Mesothelial cell of epicardium (in vitro differentiated cells): ENCODE data around the gene MYL10. TPM values are rescaled to one million over a fixed set of nuclear protein-coding genes. Genes with fewer than 3 reads are reported as not detected.

Experiments used
- DNase-seq, 2 experiments: peaks; one replicate each; pipeline ENCODE4 v3.0.0; 2021; ENCODE audit warnings: low spot score in 2 of 2; ENCODE audit not compliant: unreplicated experiment in 2 of 2
- H3K27ac Mint-ChIP-seq: 2 replicates; pipeline ENCODE4 v1.8.0; 2021; ENCODE audit warnings: mixed read lengths
- H3K27me3 Mint-ChIP-seq: 2 replicates; pipeline ENCODE4 v1.8.0; 2021; ENCODE audit warnings: low read depth, mixed read lengths
- H3K36me3 Mint-ChIP-seq: 2 replicates; pipeline ENCODE4 v1.8.0; 2021; ENCODE audit warnings: mixed read lengths
- H3K4me1 Mint-ChIP-seq: 2 replicates; pipeline ENCODE4 v1.8.0; 2021; ENCODE audit warnings: mixed read lengths
- H3K4me3 Mint-ChIP-seq: 2 replicates; pipeline ENCODE4 v1.8.0; 2021; ENCODE audit warnings: mild to moderate bottlenecking, moderate library complexity, mixed read lengths
- H3K9me3 Mint-ChIP-seq: 2 replicates; pipeline ENCODE4 v1.8.0; 2021; ENCODE audit warnings: mixed read lengths
- total RNA-seq: library from RNA; stranded (reverse); gene quantifications from 3 replicates; pipeline ENCODE4 v1.2.1, GENCODE V29; 2021
- TF ChIP-seq, protein P1 (sequence below): fragments of 200-600 bp; sonication (generic); IDR thresholded peaks from one replicate; pipeline ENCODE4 v1.5.0; 2021; ENCODE audit warnings: antibody characterized with exemption; ENCODE audit not compliant: unreplicated experiment

Gene MYL10
- total RNA-seq, 1 donor from 2014 or later, result not detected

- H3K9me3 Mint-ChIP-seq, result no peaks in the 10 kb centered on the region
- peaks cover 19% of the 10 kb centered on the region for H3K4me1 Mint-ChIP-seq
- no peak overlapping the region for H3K4me3 Mint-ChIP-seq
Observed at GRCh38 chr7:101674439-101674838, 45.3 kb upstream of the MYL10 start.

GRCh38 chr7:101673951-101674350, 44.9 kb upstream of the MYL10 start:
- no peak overlapping the region for H3K4me3 Mint-ChIP-seq
- H3K9me3 Mint-ChIP-seq, result no peaks in the 10 kb centered on the region
- no peak for DNase-seq
- H3K27me3 Mint-ChIP-seq, result peaks cover 4% of the 10 kb centered on the region
- no peaks in the 10 kb centered on the region for H3K36me3 Mint-ChIP-seq
- TF ChIP-seq, protein P1, sequence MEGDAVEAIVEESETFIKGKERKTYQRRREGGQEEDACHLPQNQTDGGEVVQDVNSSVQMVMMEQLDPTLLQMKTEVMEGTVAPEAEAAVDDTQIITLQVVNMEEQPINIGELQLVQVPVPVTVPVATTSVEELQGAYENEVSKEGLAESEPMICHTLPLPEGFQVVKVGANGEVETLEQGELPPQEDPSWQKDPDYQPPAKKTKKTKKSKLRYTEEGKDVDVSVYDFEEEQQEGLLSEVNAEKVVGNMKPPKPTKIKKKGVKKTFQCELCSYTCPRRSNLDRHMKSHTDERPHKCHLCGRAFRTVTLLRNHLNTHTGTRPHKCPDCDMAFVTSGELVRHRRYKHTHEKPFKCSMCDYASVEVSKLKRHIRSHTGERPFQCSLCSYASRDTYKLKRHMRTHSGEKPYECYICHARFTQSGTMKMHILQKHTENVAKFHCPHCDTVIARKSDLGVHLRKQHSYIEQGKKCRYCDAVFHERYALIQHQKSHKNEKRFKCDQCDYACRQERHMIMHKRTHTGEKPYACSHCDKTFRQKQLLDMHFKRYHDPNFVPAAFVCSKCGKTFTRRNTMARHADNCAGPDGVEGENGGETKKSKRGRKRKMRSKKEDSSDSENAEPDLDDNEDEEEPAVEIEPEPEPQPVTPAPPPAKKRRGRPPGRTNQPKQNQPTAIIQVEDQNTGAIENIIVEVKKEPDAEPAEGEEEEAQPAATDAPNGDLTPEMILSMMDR, result no peak
- H3K4me1 Mint-ChIP-seq, result peaks cover 19% of the 10 kb centered on the region
- no peak overlapping the region for H3K27ac Mint-ChIP-seq

More at GRCh38 chr7:101674439-101674838, 45.3 kb upstream of the MYL10 start:
- peaks cover 4% of the 10 kb centered on the region for H3K27me3 Mint-ChIP-seq
- H3K27ac Mint-ChIP-seq, result no peak overlapping the region
- DNase-seq, result no peak
- no peaks in the 10 kb centered on the region for H3K36me3 Mint-ChIP-seq
- TF ChIP-seq, protein P1, result no peak

GRCh38 chr7:101673315-101673714, 44.2 kb upstream of the MYL10 start:
- H3K9me3 Mint-ChIP-seq, result peaks cover 5% of the 10 kb centered on the region
- H3K36me3 Mint-ChIP-seq, result no peaks in the 10 kb centered on the region
- TF ChIP-seq, protein P1, result no peak
- H3K27ac Mint-ChIP-seq, result no peak overlapping the region
- peaks cover 4% of the 10 kb centered on the region for H3K27me3 Mint-ChIP-seq
- DNase-seq, result no peak
- peaks cover 19% of the 10 kb centered on the region for H3K4me1 Mint-ChIP-seq
- no peak overlapping the region for H3K4me3 Mint-ChIP-seq

GRCh38 chr7:101671371-101672356, 42.6 kb upstream of the MYL10 start:
- H3K36me3 Mint-ChIP-seq, result no peaks in the 10 kb centered on the region
- DNase-seq, result no peak
- no peak overlapping the region for H3K27ac Mint-ChIP-seq
- no peak overlapping the region for H3K4me3 Mint-ChIP-seq
- TF ChIP-seq, protein P1, result no peak
- peaks cover 5% of the 10 kb centered on the region for H3K9me3 Mint-ChIP-seq
- H3K27me3 Mint-ChIP-seq, result no peaks in the 10 kb centered on the region
- peaks cover 8% of the 10 kb centered on the region for H3K4me1 Mint-ChIP-seq

- H3K27ac Mint-ChIP-seq, result no peak overlapping the region
- TF ChIP-seq, protein P1, result no peak
- H3K36me3 Mint-ChIP-seq, result no peaks in the 10 kb centered on the region
- DNase-seq, result no peak
- no peak overlapping the region for H3K4me3 Mint-ChIP-seq
- H3K27me3 Mint-ChIP-seq, result no peaks in the 10 kb centered on the region
- peaks cover 5% of the 10 kb centered on the region for H3K4me1 Mint-ChIP-seq
- peaks cover 5% of the 10 kb centered on the region for H3K9me3 Mint-ChIP-seq
Observed at GRCh38 chr7:101669307-101669706, 40.2 kb upstream of the MYL10 start.
